ENCODE results near the gene IKZF4. TPM values are rescaled to one million over a fixed set of nuclear protein-coding genes. Genes with fewer than 3 reads are reported as not detected.

IKZF4 gene
- total and polyA plus RNA-seq, 2 of the 8 experiments (the other 6 are each of a cell fraction or from before 2014, with no cell fraction given) = 8.0 to 13.3 TPM

DNA sequence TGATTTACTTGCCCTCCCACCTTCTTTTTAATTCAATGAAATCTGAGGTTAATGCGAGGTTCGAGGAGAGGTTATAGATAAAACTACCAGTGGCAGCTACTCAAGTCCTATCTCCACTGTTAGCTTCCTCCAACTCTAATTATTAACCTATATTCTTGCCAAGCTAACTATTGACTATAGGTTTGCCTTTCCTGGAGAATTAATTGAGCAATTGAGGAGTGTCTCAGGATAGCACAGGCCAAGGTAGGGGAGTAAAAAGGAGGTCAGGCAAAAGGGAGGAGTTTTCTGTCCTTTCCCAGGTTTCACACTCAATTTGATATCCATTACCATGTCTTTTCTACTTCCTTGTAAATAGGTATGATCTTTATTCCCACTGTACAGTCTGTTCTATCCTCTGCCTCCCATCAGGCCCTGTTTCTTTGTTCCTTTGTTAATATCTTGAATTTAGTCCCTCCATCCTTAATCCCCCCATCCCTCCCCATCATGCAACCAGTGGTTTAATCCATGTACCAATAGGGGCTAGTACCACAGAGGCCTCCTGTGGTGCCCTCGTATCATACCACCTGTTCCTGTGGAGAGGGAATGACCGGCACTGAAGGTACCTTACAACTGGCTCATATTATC, 27.5 kb upstream of the IKZF4 start (continued):
- TF ChIP-seq, protein P1, sequence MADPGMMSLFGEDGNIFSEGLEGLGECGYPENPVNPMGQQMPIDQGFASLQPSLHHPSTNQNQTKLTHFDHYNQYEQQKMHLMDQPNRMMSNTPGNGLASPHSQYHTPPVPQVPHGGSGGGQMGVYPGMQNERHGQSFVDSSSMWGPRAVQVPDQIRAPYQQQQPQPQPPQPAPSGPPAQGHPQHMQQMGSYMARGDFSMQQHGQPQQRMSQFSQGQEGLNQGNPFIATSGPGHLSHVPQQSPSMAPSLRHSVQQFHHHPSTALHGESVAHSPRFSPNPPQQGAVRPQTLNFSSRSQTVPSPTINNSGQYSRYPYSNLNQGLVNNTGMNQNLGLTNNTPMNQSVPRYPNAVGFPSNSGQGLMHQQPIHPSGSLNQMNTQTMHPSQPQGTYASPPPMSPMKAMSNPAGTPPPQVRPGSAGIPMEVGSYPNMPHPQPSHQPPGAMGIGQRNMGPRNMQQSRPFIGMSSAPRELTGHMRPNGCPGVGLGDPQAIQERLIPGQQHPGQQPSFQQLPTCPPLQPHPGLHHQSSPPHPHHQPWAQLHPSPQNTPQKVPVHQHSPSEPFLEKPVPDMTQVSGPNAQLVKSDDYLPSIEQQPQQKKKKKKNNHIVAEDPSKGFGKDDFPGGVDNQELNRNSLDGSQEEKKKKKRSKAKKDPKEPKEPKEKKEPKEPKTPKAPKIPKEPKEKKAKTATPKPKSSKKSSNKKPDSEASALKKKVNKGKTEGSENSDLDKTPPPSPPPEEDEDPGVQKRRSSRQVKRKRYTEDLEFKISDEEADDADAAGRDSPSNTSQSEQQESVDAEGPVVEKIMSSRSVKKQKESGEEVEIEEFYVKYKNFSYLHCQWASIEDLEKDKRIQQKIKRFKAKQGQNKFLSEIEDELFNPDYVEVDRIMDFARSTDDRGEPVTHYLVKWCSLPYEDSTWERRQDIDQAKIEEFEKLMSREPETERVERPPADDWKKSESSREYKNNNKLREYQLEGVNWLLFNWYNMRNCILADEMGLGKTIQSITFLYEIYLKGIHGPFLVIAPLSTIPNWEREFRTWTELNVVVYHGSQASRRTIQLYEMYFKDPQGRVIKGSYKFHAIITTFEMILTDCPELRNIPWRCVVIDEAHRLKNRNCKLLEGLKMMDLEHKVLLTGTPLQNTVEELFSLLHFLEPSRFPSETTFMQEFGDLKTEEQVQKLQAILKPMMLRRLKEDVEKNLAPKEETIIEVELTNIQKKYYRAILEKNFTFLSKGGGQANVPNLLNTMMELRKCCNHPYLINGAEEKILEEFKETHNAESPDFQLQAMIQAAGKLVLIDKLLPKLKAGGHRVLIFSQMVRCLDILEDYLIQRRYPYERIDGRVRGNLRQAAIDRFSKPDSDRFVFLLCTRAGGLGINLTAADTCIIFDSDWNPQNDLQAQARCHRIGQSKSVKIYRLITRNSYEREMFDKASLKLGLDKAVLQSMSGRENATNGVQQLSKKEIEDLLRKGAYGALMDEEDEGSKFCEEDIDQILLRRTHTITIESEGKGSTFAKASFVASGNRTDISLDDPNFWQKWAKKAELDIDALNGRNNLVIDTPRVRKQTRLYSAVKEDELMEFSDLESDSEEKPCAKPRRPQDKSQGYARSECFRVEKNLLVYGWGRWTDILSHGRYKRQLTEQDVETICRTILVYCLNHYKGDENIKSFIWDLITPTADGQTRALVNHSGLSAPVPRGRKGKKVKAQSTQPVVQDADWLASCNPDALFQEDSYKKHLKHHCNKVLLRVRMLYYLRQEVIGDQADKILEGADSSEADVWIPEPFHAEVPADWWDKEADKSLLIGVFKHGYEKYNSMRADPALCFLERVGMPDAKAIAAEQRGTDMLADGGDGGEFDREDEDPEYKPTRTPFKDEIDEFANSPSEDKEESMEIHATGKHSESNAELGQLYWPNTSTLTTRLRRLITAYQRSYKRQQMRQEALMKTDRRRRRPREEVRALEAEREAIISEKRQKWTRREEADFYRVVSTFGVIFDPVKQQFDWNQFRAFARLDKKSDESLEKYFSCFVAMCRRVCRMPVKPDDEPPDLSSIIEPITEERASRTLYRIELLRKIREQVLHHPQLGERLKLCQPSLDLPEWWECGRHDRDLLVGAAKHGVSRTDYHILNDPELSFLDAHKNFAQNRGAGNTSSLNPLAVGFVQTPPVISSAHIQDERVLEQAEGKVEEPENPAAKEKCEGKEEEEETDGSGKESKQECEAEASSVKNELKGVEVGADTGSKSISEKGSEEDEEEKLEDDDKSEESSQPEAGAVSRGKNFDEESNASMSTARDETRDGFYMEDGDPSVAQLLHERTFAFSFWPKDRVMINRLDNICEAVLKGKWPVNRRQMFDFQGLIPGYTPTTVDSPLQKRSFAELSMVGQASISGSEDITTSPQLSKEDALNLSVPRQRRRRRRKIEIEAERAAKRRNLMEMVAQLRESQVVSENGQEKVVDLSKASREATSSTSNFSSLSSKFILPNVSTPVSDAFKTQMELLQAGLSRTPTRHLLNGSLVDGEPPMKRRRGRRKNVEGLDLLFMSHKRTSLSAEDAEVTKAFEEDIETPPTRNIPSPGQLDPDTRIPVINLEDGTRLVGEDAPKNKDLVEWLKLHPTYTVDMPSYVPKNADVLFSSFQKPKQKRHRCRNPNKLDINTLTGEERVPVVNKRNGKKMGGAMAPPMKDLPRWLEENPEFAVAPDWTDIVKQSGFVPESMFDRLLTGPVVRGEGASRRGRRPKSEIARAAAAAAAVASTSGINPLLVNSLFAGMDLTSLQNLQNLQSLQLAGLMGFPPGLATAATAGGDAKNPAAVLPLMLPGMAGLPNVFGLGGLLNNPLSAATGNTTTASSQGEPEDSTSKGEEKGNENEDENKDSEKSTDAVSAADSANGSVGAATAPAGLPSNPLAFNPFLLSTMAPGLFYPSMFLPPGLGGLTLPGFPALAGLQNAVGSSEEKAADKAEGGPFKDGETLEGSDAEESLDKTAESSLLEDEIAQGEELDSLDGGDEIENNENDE (IDR thresholded peaks at IDR 0.05; ENCODE audit: insufficient replicate concordance, low read length) = no peak
- TF ChIP-seq JUN (IDR thresholded peaks at IDR 0.05; ENCODE audit: low read depth, low read length) (no peak), HDAC6 (IDR thresholded peaks at IDR 0.05; ENCODE audit: low read depth, low read length) (no peak), GTF2F1 (IDR thresholded peaks at IDR 0.05; ENCODE audit: borderline replicate concordance, low read depth, low read length) (no peak)

Data from H1 (cell line).